Karpas-422 (cell line): ENCODE measurements around the gene CALHM5. TPM values are rescaled to one million over a fixed set of nuclear protein-coding genes. Genes with fewer than 3 reads are reported as not detected.

ENCODE experiments used
- DNase-seq: peaks from one replicate; pipeline ENCODE4 v3.0.0-alpha.2; 2015
- H2AFZ ChIP-seq: fragments of 200-600 bp; sonication (generic); 2 replicates; pipeline ENCODE4 v1.6.1; 2014; ENCODE audit warnings: antibody characterized with exemption, low read length, mixed read lengths
- H3K27ac ChIP-seq: fragments of 200-600 bp; sonication (generic); 2 replicates; pipeline ENCODE4 v1.5.1; 2014; ENCODE audit warnings: mild to moderate bottlenecking, low read length, moderate library complexity
- H3K27me3 ChIP-seq: fragments of 200-600 bp; sonication (generic); 2 replicates; pipeline ENCODE4 v1.6.1; 2014; ENCODE audit warnings: low read length, mixed read lengths
- H3K36me3 ChIP-seq: fragments of 200-600 bp; sonication (generic); 2 replicates; pipeline ENCODE4 v1.6.1; 2014; ENCODE audit warnings: low read length, mixed read lengths; ENCODE audit not compliant: insufficient read depth
- H3K4me1 ChIP-seq: fragments of 200-600 bp; sonication (generic); 2 replicates; pipeline ENCODE4 v1.6.1; 2014; ENCODE audit warnings: mild to moderate bottlenecking, low read length, mixed read lengths
- H3K4me2 ChIP-seq: fragments of 200-600 bp; sonication (generic); 2 replicates; pipeline ENCODE4 v1.6.1; 2014; ENCODE audit warnings: low read length, low read depth, mild to moderate bottlenecking; ENCODE audit not compliant: poor library complexity, severe bottlenecking
- H3K4me3 ChIP-seq: fragments of 200-600 bp; sonication (generic); 2 replicates; pipeline ENCODE4 v1.5.1; 2014; ENCODE audit warnings: mild to moderate bottlenecking, antibody characterized with exemption, low read length, mixed read lengths
- H3K79me2 ChIP-seq: fragments of 200-600 bp; sonication (generic); 2 replicates; pipeline ENCODE4 v1.6.1; 2014; ENCODE audit warnings: mild to moderate bottlenecking, low read length, mixed read lengths
- H3K9ac ChIP-seq: fragments of 200-600 bp; sonication (generic); 2 replicates; pipeline ENCODE4 v1.6.0; 2014; ENCODE audit warnings: low read length
- H3K9me2 ChIP-seq: fragments of 200-600 bp; sonication (generic), shearing (Covaris generic); replicated peaks from 2 replicates; pipeline ENCODE4 v1.6.0; 2014; ENCODE audit warnings: mild to moderate bottlenecking, low read length, moderate library complexity; ENCODE audit not compliant: insufficient read depth
- H3K9me3 ChIP-seq: fragments of 300-700, 200-600 bp; sonication (generic); 2 replicates; pipeline ENCODE4 v1.6.1; 2014; ENCODE audit warnings: low read length, mixed read lengths
- H4K20me1 ChIP-seq: fragments of 200-600 bp; sonication (generic); 2 replicates; pipeline ENCODE4 v1.6.1; 2014; ENCODE audit warnings: mild to moderate bottlenecking, antibody characterized with exemption, low read length, low read depth; ENCODE audit not compliant: insufficient read depth
- total RNA-seq: library from RNA; depleted of rRNA; stranded (reverse); fragments of >200 nt; shearing (Covaris generic); gene quantifications from 2 replicates; pipeline ENCODE4 v1.2.3, GENCODE V29; 2014; ENCODE audit warnings: low replicate concordance

CALHM5 gene
- total RNA-seq, 1 experiment from 2014 or later = not detected

DNA sequence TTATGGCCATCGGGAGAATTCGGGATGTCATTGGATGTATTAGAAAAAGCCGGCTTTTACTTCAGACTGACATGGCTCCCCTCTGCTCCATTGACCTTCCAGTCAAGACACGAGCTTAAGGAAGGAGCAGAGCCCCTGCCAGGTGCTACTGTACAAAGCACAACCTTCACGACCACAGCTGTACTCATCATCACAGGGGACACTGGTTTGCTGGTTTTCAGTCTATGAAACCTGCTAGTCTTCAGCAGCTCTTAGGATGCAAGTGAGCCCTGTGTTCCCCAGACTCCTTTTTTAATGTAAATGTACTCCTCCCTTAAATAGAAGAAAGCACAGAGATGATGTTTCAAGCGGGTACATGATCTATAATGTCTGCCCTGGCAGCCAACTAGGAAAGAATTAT lies 35.9 kb downstream of the CALHM5 start:
- H3K79me2 ChIP-seq = no peaks in the 10 kb centered on the region
- H3K9me3 ChIP-seq = no peaks in the 10 kb centered on the region
- no peaks in the 10 kb centered on the region for H3K4me1 ChIP-seq
- H3K27me3 ChIP-seq = no peaks in the 10 kb centered on the region
- no peaks in the 10 kb centered on the region for H3K9me2 ChIP-seq
- H3K36me3 ChIP-seq = no peaks in the 10 kb centered on the region
- no peak overlapping the region for H3K9ac ChIP-seq
- no peak overlapping the region for H3K27ac ChIP-seq
- no peaks in the 10 kb centered on the region for H4K20me1 ChIP-seq
- no peak overlapping the region for H3K4me2 ChIP-seq
- no peak for DNase-seq
- no peak overlapping the region for H2AFZ ChIP-seq
- H3K4me3 ChIP-seq = no peak overlapping the region

DNA sequence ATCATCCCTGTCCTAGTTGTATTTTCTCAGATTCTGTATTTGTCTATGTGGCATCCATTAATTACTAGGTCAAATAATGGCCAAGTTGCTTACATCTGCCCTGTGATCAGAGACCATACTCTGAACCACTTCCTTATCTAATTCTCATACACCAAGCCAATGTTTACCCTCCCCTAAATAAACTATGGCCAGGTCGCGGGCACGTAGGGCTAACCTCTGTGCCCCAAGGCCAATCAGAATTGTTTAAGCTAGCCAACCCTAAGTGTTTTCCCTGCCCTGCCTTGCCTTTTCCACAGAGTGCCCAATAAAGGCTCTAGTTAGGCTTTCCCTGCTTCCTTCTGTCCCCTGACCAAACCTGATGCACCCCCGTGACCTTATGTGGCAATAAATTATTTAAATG lies 39.4 kb downstream of the CALHM5 start:
- Histone ChIP-seq H3K27ac (no peak overlapping the region), H3K9me2 (no peaks in the 10 kb centered on the region), H2AFZ (no peak overlapping the region), H3K27me3 (no peaks in the 10 kb centered on the region), H3K36me3 (no peaks in the 10 kb centered on the region), H3K9ac (no peak overlapping the region), H3K4me1 (no peaks in the 10 kb centered on the region), H3K9me3 (no peaks in the 10 kb centered on the region), H3K4me2 (no peak overlapping the region), H3K4me3 (no peak overlapping the region), H3K79me2 (no peaks in the 10 kb centered on the region), H4K20me1 (no peaks in the 10 kb centered on the region)
- DNase-seq = no peak

DNA sequence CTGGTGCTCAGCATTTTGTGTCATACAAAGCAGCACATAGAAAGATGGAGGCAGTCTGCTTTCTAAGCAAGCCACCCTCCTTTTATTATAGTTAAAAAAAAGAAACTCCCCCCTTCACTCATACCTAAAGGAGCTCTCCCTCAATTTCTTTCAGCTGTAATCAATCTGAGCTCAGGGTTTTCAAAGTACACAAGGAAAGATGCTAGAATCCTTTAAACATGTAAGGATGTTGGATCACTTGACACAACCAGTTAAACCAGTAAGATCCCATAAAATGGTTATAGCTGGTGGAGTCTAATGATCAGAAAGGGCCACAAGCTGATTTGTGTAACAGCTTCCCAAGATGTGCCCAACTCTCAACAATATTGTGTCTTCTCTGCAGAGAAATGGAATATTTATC lies 42.0 kb downstream of the CALHM5 start, which contains the start of gene CALHM4:
Gene CALHM4, plus strand, starts transcription at position 301 of the 400 bp plus-strand sequence. Its CDS starts 43 bp downstream, at position 344.
- no peak within 1 kb of the TSS for H3K4me3 ChIP-seq
- no peak within 1 kb of the TSS for H3K27ac ChIP-seq
- H3K9me3 ChIP-seq = no peaks in the 10 kb centered on the region
- no peak for DNase-seq
- no peaks in the 10 kb centered on the region for H3K79me2 ChIP-seq
- no peaks in the 10 kb centered on the region for H3K4me1 ChIP-seq
- H3K4me2 ChIP-seq = no peak within 1 kb of the TSS
- no peaks in the 10 kb centered on the region for H4K20me1 ChIP-seq
- no peaks in the 10 kb centered on the region for H3K36me3 ChIP-seq
- no peaks in the 10 kb centered on the region for H3K9me2 ChIP-seq
- no peaks in the 10 kb centered on the region for H3K27me3 ChIP-seq
- no peak within 1 kb of the TSS for H3K9ac ChIP-seq
- no peak within 1 kb of the TSS for H2AFZ ChIP-seq

DNA sequence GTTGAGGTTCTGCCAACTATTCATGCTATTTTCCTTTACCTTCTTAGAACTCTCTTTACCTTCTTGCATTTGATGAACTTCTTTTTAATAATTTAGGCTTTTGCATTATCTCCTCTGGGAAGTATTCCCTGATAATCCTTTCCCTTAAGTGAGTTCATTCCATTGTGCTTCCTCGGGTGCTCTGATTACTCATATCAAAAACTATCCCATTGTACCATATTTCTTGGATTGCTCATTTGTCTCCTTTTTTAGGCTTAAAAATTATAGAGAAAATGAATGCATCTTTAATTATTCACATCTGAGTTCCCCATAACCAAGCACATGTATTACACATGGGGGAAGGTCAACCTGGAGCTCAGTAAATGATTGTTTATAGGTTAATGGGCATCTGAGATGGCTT lies 44.6 kb downstream of the CALHM5 start:
- Histone ChIP-seq H2AFZ (no peak overlapping the region), H3K79me2 (no peaks in the 10 kb centered on the region), H3K4me1 (no peaks in the 10 kb centered on the region), H3K27ac (no peak overlapping the region), H3K27me3 (no peaks in the 10 kb centered on the region), H3K9ac (no peak overlapping the region), H3K9me3 (no peaks in the 10 kb centered on the region), H3K4me3 (no peak overlapping the region), H4K20me1 (no peaks in the 10 kb centered on the region), H3K36me3 (no peaks in the 10 kb centered on the region), H3K9me2 (no peaks in the 10 kb centered on the region), H3K4me2 (no peak overlapping the region)
- no peak for DNase-seq

DNA sequence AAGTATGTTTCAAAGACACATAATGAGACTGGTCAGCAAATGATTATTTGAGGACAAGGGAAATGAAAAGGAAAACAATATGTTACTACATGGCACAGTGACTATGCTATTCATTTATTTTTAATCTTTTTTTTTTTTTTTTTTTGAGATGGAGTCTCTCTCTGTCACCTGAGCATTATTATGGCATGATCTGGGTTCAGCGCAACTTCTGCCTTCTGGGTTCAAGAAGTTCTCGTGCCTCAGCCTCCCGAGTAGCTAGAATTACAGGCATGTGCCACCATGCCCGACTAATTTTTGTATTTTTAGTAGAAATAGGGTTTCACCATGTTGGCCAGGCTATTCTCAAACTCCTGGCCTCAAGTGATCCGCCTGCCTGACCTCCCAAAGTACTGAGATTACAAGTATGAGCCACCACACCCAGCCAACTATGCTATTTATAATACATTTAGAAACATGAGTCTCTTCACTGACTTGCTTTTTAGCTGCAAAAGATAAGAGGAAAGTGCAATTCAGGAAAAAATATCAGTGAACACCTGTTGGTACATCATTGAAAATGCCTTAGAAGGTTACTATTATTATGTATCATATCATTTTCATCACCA lies 45.5 kb downstream of the CALHM5 start:
- DNase-seq = no peak
- no peaks in the 10 kb centered on the region for H3K36me3 ChIP-seq

DNA sequence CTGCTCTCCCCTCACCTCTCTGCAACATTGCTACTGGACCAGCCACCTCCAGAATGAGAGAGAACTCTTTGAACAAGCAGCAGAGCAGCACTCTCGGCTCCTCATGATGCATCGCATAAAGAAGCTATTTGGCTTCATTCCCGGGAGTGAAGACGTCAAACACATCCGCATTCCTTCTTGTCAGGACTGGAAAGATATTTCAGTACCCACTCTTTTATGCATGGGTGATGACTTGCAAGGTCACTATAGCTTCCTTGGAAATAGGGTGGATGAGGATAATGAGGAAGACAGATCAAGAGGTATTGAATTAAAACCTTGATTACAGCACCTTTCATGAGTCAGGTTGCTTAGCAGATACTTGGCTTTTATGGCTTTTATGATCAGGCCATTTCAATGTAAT lies 46.5 kb downstream of the CALHM5 start:
- H3K27me3 ChIP-seq = no peaks in the 10 kb centered on the region
- H3K79me2 ChIP-seq = no peaks in the 10 kb centered on the region
- no peak overlapping the region for H3K4me2 ChIP-seq
- no peaks in the 10 kb centered on the region for H3K36me3 ChIP-seq
- no peak for DNase-seq
- H4K20me1 ChIP-seq = no peaks in the 10 kb centered on the region
- no peak overlapping the region for H3K4me3 ChIP-seq
- no peaks in the 10 kb centered on the region for H3K4me1 ChIP-seq
- H3K27ac ChIP-seq = no peak overlapping the region
- no peak overlapping the region for H2AFZ ChIP-seq
- H3K9me2 ChIP-seq = no peaks in the 10 kb centered on the region
- H3K9me3 ChIP-seq = no peaks in the 10 kb centered on the region
- H3K9ac ChIP-seq = no peak overlapping the region

More for the DNA sequence above, 45.5 kb downstream of the CALHM5 start:
- Histone ChIP-seq H3K9me2 (no peaks in the 10 kb centered on the region), H3K27me3 (no peaks in the 10 kb centered on the region), H3K79me2 (no peaks in the 10 kb centered on the region), H3K27ac (no peak overlapping the region), H3K4me2 (no peak overlapping the region), H3K9me3 (no peaks in the 10 kb centered on the region), H3K4me1 (no peaks in the 10 kb centered on the region), H3K9ac (no peak overlapping the region), H2AFZ (no peak overlapping the region), H4K20me1 (no peaks in the 10 kb centered on the region), H3K4me3 (no peak overlapping the region)

DNA sequence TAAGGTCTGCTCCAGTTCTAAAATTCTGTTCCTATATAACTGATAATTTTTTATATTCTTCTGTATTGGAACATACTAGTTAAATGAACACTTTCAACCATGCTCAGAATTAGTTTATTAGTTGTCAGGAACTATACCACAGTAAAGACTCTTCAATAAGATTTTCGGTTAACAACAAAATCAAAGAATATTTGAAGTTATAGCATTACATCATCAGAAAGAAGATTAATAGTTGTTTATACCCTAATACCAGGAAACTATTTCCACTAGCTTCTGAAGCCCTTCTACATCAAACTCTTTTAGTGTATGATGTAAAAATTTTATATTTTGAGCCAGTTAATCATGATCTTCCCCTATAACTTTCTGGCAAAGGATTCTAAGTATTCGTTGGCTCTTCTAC lies 48.7 kb downstream of the CALHM5 start:
- H3K36me3 ChIP-seq = no peaks in the 10 kb centered on the region
- no peaks in the 10 kb centered on the region for H3K79me2 ChIP-seq
- H3K9me2 ChIP-seq = no peaks in the 10 kb centered on the region
- H4K20me1 ChIP-seq = no peaks in the 10 kb centered on the region
- no peaks in the 10 kb centered on the region for H3K4me1 ChIP-seq
- H3K27me3 ChIP-seq = no peaks in the 10 kb centered on the region
- no peak overlapping the region for H3K4me3 ChIP-seq
- DNase-seq = no peak
- no peak overlapping the region for H3K4me2 ChIP-seq
- H3K9me3 ChIP-seq = no peaks in the 10 kb centered on the region
- no peak overlapping the region for H2AFZ ChIP-seq
- no peak overlapping the region for H3K9ac ChIP-seq
- no peak overlapping the region for H3K27ac ChIP-seq

DNA sequence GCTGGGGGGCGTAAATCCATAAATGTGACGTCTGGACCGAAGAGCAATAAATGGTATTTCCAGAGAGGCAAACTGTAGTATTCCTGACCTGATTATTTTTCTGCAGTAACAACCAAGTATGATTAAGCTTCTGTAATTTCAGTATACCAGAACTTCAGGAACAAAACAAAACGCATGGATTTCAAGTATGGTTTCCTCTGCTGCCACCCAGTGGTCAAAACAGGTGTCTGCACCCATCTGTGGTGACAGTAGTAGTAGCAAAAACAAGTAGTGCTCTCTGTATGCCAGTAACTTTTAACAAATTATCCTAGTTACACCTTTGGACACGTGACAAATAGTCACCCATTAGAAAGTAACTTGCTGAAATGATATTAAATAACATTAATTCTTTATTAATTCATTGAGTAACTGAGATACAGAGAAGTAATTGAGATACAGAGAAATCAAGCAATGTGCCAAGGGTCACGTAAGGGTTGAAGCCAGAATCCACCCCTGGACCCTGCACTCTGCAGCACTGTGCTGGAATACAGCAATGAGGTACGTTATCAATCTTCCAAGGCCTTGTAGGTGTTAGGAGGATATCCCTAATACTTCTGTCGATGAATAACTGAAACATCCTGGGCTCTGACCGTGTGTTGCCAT lies 50.1 kb downstream of the CALHM5 start:
- Histone ChIP-seq H3K4me2 (no peak overlapping the region), H3K27ac (no peak overlapping the region), H3K27me3 (no peaks in the 10 kb centered on the region), H3K9ac (no peak overlapping the region), H3K79me2 (no peaks in the 10 kb centered on the region), H4K20me1 (no peaks in the 10 kb centered on the region), H3K36me3 (no peaks in the 10 kb centered on the region), H3K9me2 (no peaks in the 10 kb centered on the region), H3K4me1 (no peaks in the 10 kb centered on the region), H2AFZ (no peak overlapping the region), H3K9me3 (no peaks in the 10 kb centered on the region), H3K4me3 (no peak overlapping the region)
- DNase-seq = peak; percentile 86
